Stimulated activated CD4-positive, alpha-beta T cell treated with anti-CD3 and anti-CD28 coated beads, Interleukin-12 subunit alpha, Interleukin-12 subunit beta, amount 100 ng/mL, for 48 hours (primary cell): ENCODE results near the gene COCH.
"Not testable (repeated sequence)": the region's sequence is repeated elsewhere in the genome, so short reads cannot be mapped to it uniquely, and the experiment has no call there.

Experiments
- DNase-seq, 3 donors: peaks; one replicate each; pipeline ENCODE4 v3.0.0-alpha.2; 2020; ENCODE audit warnings: low read depth in 2 of 3, low spot score in 1 of 3

The COCH gene

DNA sequence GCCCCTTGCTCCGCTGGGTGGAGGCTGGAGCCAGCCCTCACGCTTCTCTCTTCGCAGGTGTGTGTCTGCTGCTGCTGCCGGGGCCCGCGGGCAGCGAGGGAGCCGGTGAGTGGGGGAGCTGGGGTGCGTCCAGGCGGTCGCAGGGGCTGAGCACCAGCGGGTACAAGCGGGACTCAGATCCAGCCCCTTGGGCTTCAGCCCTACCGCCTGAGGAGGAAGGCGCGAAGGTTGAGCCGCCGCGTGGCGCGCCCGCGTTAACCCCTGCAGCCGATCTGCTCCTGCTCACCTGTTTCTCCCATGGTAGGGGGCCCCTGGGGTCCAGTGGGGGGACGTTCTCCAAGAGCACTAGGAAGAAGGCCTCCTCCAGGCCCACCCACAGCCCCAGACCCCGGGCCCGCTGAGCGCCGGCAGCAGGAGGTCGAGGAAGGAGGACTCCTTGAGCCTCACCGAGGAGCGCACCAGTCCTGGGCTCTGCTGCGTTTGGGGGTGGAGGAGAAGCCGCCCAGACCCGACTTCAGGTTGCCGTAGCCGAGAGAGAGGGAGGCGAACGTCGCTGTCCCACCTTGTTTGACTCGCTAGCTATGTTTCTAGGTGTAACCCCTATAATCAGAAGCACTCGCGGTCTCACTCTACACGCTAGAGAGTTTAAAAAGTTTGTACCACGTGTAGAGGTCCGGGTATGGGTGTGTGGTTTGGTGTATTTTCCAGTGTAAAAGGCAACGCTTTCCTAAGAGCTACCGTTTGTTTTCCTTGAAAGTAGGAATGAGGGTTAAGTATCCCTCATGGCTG, 834 bp downstream of the COCH start:
- no peak for DNase-seq

GRCh38 chr14:30875788-30876053, 1.4 kb downstream of the COCH start:
- no peak for DNase-seq

GRCh38 chr14:30876692-30877091, 2.3 kb downstream of the COCH start:
- no peak for DNase-seq

DNA sequence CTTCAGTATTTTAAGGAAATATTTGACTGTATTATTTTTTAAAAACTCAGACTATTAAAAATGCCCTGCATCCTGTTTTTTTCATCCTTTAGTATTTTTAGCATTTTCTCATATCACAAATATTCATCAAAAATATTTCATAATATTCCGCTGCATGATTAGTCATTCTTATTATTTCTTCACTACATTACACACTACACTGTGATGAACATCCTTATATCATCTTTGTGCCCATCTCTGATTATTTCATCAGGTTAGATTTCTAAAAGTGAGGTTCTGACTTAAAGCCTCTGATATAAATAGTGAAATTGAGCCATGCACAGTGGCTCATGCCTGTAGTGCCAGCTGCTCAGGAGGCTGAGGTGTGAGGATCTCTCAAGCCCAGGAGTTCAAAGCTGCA, 8.1 kb downstream of the COCH start:
- no peak for DNase-seq

- no peak for DNase-seq
These were observed 9.3 kb downstream of the COCH start for GRCh38 chr14:30883508-30884294.

DNA sequence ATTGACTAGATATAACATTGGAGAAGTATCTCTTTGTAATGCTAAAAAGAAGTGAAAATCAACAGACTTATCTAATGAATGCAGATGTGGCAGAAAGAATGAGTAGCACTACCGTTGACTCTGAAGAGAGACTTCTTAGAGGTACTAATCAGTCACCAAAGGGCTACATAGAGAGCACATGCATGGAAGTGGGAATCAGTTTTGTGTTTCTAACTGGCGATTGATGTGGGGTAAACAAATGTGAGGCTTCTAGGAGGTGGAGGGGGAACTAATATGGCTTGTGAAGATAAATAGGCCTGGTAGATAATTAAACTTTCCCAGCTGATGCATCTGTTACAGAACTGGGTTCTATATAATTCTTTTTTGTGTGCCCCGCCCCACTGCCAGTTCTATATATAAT, 10.5 kb downstream of the COCH start:
- DNase-seq, result no peak

DNA sequence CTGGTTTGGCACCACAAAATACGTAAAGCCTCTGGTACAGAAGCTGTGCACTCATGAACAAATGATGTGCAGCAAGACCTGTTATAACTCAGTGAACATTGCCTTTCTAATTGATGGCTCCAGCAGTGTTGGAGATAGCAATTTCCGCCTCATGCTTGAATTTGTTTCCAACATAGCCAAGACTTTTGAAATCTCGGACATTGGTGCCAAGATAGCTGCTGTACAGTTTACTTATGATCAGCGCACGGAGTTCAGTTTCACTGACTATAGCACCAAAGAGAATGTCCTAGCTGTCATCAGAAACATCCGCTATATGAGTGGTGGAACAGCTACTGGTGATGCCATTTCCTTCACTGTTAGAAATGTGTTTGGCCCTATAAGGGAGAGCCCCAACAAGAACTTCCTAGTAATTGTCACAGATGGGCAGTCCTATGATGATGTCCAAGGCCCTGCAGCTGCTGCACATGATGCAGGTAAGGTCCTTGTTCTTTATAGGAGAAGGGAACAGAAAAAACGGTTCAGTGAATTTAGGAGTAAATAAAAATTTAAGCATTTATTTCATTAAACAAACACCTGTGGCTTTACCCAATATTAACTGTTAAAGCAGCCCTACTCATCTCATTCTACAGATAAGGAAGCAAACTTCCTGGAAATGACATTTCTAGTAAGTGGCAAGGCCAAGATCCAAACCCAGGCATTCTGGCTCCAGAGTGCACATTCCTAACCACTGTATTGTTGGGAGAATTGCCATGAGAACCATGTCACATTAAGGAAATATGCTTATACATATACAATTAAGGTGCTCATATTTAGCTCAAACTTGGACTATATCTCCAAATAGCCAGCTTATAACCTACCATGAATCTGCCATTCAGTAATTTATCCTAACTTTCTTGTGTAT, 11.7 kb downstream of the COCH start:
- DNase-seq, result no peak

- no peak for DNase-seq
These were observed 14.3 kb downstream of the COCH start for GRCh38 chr14:30888480-30889243.

DNA sequence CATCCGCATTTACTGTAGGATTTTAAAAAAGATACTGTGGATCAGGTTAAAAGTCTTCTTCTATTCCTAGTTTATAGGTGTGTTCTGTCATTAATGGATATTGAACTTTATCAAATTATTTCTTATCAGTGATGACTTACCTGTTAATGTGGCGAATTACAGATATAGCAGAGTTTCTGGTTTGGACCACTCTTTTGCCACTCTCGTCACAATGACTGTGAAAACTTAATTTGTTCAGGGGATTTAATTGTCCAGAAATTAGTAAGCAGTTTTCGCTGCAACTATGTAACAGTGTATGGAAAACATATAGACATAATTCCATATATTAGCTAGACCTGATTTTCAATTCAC, 14.9 kb downstream of the COCH start:
- no peak for DNase-seq

DNA sequence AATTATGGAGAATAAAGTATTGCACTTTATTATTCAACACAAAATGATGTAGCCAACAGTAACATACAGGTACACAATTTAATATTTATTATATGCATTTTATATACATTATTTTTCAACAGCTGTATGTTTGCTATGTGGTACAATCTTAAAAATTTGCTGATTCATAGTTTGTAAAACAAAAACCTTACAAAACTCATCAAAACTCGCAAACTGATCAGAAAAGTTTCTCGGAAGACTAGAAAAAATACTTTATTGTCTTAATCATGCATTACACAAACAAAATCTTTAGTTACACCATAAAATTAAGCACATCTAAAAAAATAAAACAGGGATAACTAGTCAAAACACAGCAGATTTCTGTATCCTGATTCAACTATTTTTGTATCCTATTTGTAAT, 19.5 kb downstream of the COCH start:
- DNase-seq, result no peak

DNA sequence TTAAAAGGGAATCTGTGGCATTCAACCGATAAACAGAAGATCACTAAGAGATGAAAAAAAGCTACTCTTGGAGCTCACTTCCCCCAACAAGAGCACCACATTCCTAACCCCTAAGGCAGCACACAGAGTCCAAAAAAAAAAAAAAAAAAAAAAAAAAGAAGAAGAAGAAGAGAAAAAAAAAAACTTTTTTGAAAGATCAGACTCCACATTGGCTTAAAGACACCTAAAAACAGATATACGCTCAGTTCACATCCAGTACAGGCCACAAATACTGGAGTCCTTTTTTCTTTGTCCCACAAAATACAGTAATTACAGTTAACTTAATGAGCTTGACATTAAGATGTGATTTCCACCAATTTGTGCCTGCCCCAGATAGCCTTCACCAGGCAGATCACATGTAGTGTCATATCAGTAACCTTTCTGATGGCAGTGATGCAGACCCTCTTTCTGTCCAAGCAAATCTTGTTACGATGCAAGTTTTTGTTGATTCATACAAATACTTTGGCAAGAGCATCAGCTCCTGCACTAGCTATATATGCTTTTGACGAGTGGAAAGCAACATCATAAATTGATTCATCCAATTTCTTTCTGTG, 20.7 kb downstream of the COCH start:
- no peak for DNase-seq

DNA sequence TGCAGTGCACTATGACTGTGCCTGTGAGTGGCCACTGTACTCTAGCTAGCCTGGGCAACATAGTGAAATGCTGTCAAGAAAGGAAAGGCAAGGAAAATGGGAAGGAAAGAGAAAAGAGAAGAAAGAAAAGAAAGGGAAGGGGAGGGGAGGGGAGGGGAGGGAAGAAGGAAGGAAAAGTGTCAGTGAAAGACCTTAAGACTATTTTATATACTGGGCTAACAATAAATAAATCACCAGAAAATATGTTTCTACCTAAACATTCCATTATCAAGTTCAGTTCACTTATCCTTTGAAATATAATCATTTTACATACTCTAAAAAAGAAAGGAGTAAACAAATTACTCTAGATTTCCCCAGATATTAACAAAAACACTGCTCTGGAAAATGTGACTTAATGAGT, 22.1 kb downstream of the COCH start:
- no peak for DNase-seq

DNA sequence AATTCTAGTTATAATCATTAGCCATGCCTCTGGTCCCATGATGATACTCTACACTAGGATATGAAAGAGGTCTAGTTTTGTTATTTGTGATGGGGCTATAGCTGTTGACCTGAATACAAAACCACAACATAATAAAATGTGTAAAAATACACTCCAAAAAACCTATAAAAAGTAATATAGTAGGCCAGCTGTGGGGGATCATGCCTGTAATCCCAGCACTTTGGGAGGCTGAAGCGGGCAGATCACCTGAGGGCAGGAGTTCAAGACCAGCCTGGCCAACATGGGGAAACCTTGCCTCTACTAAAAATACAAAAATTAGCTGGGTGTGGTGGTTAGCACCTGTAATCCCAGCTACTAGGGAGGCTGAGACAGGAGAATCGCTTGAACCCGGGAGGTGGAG, 22.8 kb downstream of the COCH start:
- DNase-seq, result not testable (repeated sequence)

DNA sequence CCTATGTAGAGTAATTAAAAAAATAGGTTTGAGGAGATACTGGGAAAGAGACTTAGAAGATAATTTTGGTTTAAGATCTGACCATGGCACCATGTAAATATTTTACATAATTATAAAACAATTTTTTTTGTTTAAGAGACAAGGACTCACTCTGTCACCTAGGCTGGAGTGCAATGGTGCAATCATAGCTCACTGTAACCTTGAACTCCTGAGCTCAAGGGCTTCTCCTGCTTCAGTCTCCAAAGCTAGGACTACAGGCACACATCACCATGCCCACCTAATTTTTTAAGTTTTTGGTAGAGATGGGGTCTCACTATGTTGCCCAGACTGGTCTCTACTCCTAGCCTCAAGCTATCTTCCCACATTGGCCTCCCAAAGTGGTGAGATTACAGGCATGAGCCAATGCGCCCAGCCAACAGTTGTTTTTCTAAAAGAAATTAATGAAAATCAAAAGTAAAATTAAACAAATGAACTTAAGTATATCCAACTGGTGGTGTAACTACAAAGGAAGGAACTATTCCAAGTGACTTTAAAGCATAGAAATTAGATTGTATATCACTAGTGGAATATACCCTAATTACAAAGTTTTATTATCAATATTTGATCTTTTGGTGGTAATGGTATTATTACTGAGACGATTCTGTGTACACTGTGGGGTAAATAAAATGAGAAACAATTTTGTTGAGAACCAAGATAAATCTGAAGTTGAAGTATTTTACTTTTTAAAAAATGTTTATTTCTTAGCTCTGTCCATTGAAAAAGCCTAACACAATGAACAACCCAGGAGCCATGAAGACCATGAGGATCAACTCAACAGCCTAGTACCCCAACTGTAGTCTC, 29.1 kb downstream of the COCH start:
- no peak for DNase-seq

DNA sequence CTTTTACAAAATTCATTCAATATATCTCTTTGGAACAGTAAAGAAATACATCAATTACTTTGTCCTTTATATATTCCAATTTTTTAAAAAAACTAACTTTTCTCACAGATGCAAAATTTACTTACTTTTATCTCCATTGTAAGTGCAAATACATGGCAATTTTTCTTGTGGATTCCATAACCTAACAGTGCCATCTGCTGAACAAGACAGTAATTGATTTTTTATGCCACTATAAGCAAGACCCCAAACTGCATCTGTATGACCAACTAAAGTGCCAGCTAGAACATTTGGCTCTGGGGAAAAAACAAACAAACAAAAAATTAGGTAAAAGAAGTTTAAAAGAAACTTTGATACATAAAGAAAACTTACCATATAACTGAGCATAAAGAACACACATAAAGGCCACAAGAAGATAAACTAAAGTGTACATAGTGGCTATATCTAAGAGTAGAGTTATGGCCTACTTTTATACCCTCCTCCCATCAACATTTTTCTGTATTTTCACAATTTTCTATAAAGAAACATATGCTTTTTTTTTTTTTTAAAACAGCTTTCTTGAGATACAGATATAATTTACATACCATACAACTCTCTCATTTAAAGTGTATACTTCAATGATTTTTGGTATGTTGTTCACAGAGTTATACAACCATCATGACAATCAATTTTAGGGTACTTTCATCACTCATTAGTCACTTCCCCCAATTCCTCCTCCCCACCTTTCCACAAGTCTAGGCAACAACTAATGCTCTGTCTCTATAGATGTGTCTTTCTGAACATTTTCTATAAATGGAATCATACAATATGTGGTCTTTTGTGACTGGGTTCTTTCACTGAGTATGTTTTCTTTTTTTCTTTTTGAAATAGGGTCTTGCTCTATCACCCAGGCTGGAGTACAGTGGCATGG, 32.6 kb downstream of the COCH start:
- no peak for DNase-seq

- DNase-seq, result no peak
These were observed 33.3 kb downstream of the COCH start for GRCh38 chr14:30907659-30908057.

GRCh38 chr14:30908826-30909225, 34.5 kb downstream of the COCH start:
- DNase-seq, result no peak

GRCh38 chr14:30914812-30915211, 40.5 kb downstream of the COCH start:
- no peak for DNase-seq

DNA sequence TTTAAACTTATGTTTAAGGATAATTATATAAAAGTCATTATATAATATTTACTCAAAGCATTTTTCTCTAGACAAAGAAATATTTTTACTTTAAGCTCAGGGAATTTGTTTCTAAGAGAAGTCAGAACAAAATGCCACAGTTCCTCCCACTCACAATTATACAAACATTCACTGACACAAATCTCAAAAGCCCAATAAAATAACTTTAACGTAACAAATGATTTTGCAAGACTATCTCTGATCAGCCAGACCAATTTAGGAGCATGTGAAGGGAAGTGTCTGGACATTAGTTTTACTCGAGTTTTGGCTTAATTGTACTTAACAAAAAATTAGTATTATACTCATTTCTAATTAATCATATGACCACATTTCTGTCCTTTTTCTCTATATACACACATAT, 41.2 kb downstream of the COCH start:
- no peak for DNase-seq
